ENCODE data around the gene KRT75.

The KRT75 gene

GRCh38 chr12:52439845-52440244, 5.7 kb upstream of the KRT75 start:
- WGBS, 2 experiments (ENCODE audit: insufficient coverage in 2 of 2), result 92 to 100% methylated on average over 1 to 2 of the region's 2 CpGs
- peaks cover 26% of the 10 kb centered on the region for H3K4me1 ChIP-seq (ENCODE audit: control insufficient read depth, insufficient read depth, low read length, poor library complexity, severe bottlenecking)
- no peak overlapping the region for H3K27ac ChIP-seq (ENCODE audit: low read depth, low read length, severe bottlenecking)
- no peaks in the 10 kb centered on the region for H3K9me3 ChIP-seq (ENCODE audit: control insufficient read depth, low read length)
- H3K4me3 ChIP-seq (ENCODE audit: extremely low read depth, insufficient read depth, low read length, poor library complexity, severe bottlenecking), result no peak overlapping the region
- no peaks in the 10 kb centered on the region for H3K36me3 ChIP-seq (ENCODE audit: control insufficient read depth, insufficient read depth, low read length)

GRCh38 chr12:52439420-52439819, 5.2 kb upstream of the KRT75 start:
- Histone ChIP-seq H3K36me3 (ENCODE audit: control insufficient read depth, insufficient read depth, low read length) (no peaks in the 10 kb centered on the region), H3K9me3 (ENCODE audit: control insufficient read depth, low read length) (no peaks in the 10 kb centered on the region), H3K4me1 (ENCODE audit: control insufficient read depth, insufficient read depth, low read length, poor library complexity, severe bottlenecking) (peaks cover 26% of the 10 kb centered on the region), H3K27ac (ENCODE audit: low read depth, low read length, severe bottlenecking) (no peak overlapping the region), H3K4me3 (ENCODE audit: extremely low read depth, insufficient read depth, low read length, poor library complexity, severe bottlenecking) (no peak overlapping the region)
- 82 to 86% methylated on average over 7 of the region's 8 CpGs for WGBS, 2 experiments (ENCODE audit: insufficient coverage in 2 of 2)

- H3K36me3 ChIP-seq (ENCODE audit: control insufficient read depth, insufficient read depth, low read length), result no peaks in the 10 kb centered on the region
- peaks cover 26% of the 10 kb centered on the region for H3K4me1 ChIP-seq (ENCODE audit: control insufficient read depth, insufficient read depth, low read length, poor library complexity, severe bottlenecking)
- 88 to 89% methylated on average over 4 to 7 of the region's 8 CpGs for WGBS, 2 experiments (ENCODE audit: insufficient coverage in 2 of 2)
- H3K27ac ChIP-seq (ENCODE audit: low read depth, low read length, severe bottlenecking), result no peak overlapping the region
- no peak overlapping the region for H3K4me3 ChIP-seq (ENCODE audit: extremely low read depth, insufficient read depth, low read length, poor library complexity, severe bottlenecking)
- no peaks in the 10 kb centered on the region for H3K9me3 ChIP-seq (ENCODE audit: control insufficient read depth, low read length)
Measured at GRCh38 chr12:52438305-52439301, 4.4 kb upstream of the KRT75 start.

- Histone ChIP-seq H3K4me3 (ENCODE audit: extremely low read depth, insufficient read depth, low read length, poor library complexity, severe bottlenecking) (no peak overlapping the region), H3K36me3 (ENCODE audit: control insufficient read depth, insufficient read depth, low read length) (no peaks in the 10 kb centered on the region), H3K9me3 (ENCODE audit: control insufficient read depth, low read length) (no peaks in the 10 kb centered on the region), H3K4me1 (ENCODE audit: control insufficient read depth, insufficient read depth, low read length, poor library complexity, severe bottlenecking) (peaks cover 20% of the 10 kb centered on the region), H3K27ac (ENCODE audit: low read depth, low read length, severe bottlenecking) (no peak overlapping the region)
- WGBS, 2 experiments (ENCODE audit: insufficient coverage in 2 of 2), result 85 to 91% methylated on average over 6 to 7 of the region's 9 CpGs
Measured at GRCh38 chr12:52437508-52437907, 3.3 kb upstream of the KRT75 start.

- Histone ChIP-seq H3K36me3 (ENCODE audit: control insufficient read depth, insufficient read depth, low read length) (no peaks in the 10 kb centered on the region), H3K4me1 (ENCODE audit: control insufficient read depth, insufficient read depth, low read length, poor library complexity, severe bottlenecking) (peaks cover 14% of the 10 kb centered on the region), H3K4me3 (ENCODE audit: extremely low read depth, insufficient read depth, low read length, poor library complexity, severe bottlenecking) (no peak overlapping the region), H3K27ac (ENCODE audit: low read depth, low read length, severe bottlenecking) (peak overlapping the region; percentile 36), H3K9me3 (ENCODE audit: control insufficient read depth, low read length) (no peaks in the 10 kb centered on the region)
- WGBS, 2 experiments (ENCODE audit: insufficient coverage in 2 of 2), result 89 to 90% methylated on average over 5 of the region's 9 CpGs
Measured at GRCh38 chr12:52436828-52437474, 2.8 kb upstream of the KRT75 start.

- no peak overlapping the region for H3K4me3 ChIP-seq (ENCODE audit: extremely low read depth, insufficient read depth, low read length, poor library complexity, severe bottlenecking)
Measured at GRCh38 chr12:52436000-52436827, 2.0 kb upstream of the KRT75 start.

GRCh38 chr12:52435659-52435999, 1.5 kb upstream of the KRT75 start:
- Histone ChIP-seq H3K9me3 (ENCODE audit: control insufficient read depth, low read length) (no peaks in the 10 kb centered on the region), H3K27ac (ENCODE audit: low read depth, low read length, severe bottlenecking) (no peak overlapping the region), H3K36me3 (ENCODE audit: control insufficient read depth, insufficient read depth, low read length) (no peaks in the 10 kb centered on the region), H3K4me1 (ENCODE audit: control insufficient read depth, insufficient read depth, low read length, poor library complexity, severe bottlenecking) (peaks cover 7% of the 10 kb centered on the region), H3K4me3 (ENCODE audit: extremely low read depth, insufficient read depth, low read length, poor library complexity, severe bottlenecking) (no peak overlapping the region)
- 82 to 97% methylated on average over 6 of the region's 6 CpGs for WGBS, 2 experiments (ENCODE audit: insufficient coverage in 2 of 2)

More at GRCh38 chr12:52436000-52436827, 2.0 kb upstream of the KRT75 start:
- Histone ChIP-seq H3K36me3 (ENCODE audit: control insufficient read depth, insufficient read depth, low read length) (no peaks in the 10 kb centered on the region), H3K27ac (ENCODE audit: low read depth, low read length, severe bottlenecking) (peak overlapping the region; percentile 36), H3K4me1 (ENCODE audit: control insufficient read depth, insufficient read depth, low read length, poor library complexity, severe bottlenecking) (peaks cover 7% of the 10 kb centered on the region), H3K9me3 (ENCODE audit: control insufficient read depth, low read length) (no peaks in the 10 kb centered on the region)
- WGBS, 2 experiments (ENCODE audit: insufficient coverage in 2 of 2), result 74 to 82% methylated on average over 7 of the region's 9 CpGs

- no peak overlapping the region for H3K4me3 ChIP-seq (ENCODE audit: extremely low read depth, insufficient read depth, low read length, poor library complexity, severe bottlenecking)
- H3K4me1 ChIP-seq (ENCODE audit: control insufficient read depth, insufficient read depth, low read length, poor library complexity, severe bottlenecking), result peaks cover 7% of the 10 kb centered on the region
- H3K36me3 ChIP-seq (ENCODE audit: control insufficient read depth, insufficient read depth, low read length), result no peaks in the 10 kb centered on the region
- no peaks in the 10 kb centered on the region for H3K9me3 ChIP-seq (ENCODE audit: control insufficient read depth, low read length)
- H3K27ac ChIP-seq (ENCODE audit: low read depth, low read length, severe bottlenecking), result no peak overlapping the region
- 90 to 92% methylated on average over 1 to 2 of the region's 6 CpGs for WGBS, 2 experiments (ENCODE audit: insufficient coverage in 2 of 2)
Measured at GRCh38 chr12:52434760-52435530, 774 bp upstream of the KRT75 start.

- Histone ChIP-seq H3K4me3 (ENCODE audit: extremely low read depth, insufficient read depth, low read length, poor library complexity, severe bottlenecking) (no peak overlapping the region), H3K9me3 (ENCODE audit: control insufficient read depth, low read length) (no peaks in the 10 kb centered on the region), H3K4me1 (ENCODE audit: control insufficient read depth, insufficient read depth, low read length, poor library complexity, severe bottlenecking) (peaks cover 7% of the 10 kb centered on the region), H3K36me3 (ENCODE audit: control insufficient read depth, insufficient read depth, low read length) (no peaks in the 10 kb centered on the region), H3K27ac (ENCODE audit: low read depth, low read length, severe bottlenecking) (no peak overlapping the region)
- WGBS, 2 experiments (ENCODE audit: insufficient coverage in 2 of 2), result 91% methylated on average over 3 to 10 of the region's 12 CpGs
Measured at GRCh38 chr12:52433501-52434080, 580 bp downstream of the KRT75 start.
